NB4 (cell line): ENCODE results near the gene ACTRT2.

Experiments used
- DNase-seq: peaks from one replicate; pipeline ENCODE4 v3.0.0; 2010; ENCODE audit warnings: low read depth
- H3K4me3 ChIP-seq: one replicate; pipeline ENCODE4 v1.5.1; 2011; ENCODE audit warnings: mild to moderate bottlenecking, low read depth, low read length, moderate library complexity
- CTCF ChIP-seq: IDR thresholded peaks from one replicate; pipeline ENCODE4 v1.5.1; 2012; ENCODE audit warnings: low read depth, low read length
- MAX ChIP-seq: IDR thresholded peaks from 2 replicates; pipeline ENCODE4 v1.6.1; 2011; ENCODE audit warnings: low read depth, low read length
- MYC ChIP-seq: IDR thresholded peaks from 2 replicates; pipeline ENCODE4 v1.6.1; 2011; ENCODE audit warnings: low read depth, low read length
- POLR2A ChIP-seq: IDR thresholded peaks from 2 replicates; pipeline ENCODE4 v1.6.1; 2011; ENCODE audit warnings: mild to moderate bottlenecking; ENCODE audit not compliant: insufficient read length; ENCODE audit errors: extremely low read depth

ACTRT2 gene

GRCh38 chr1:3061566-3061965, 40.3 kb downstream of the ACTRT2 start:
- TF ChIP-seq CTCF, result no peak
- TF ChIP-seq MYC, result no peak
- TF ChIP-seq POLR2A, result no peak
- no peak for TF ChIP-seq MAX
- H3K4me3 ChIP-seq, result no peak overlapping the region
- DNase-seq, result no peak

- H3K4me3 ChIP-seq, result no peak overlapping the region
- DNase-seq, result no peak
- TF ChIP-seq MAX (no peak), POLR2A (no peak), CTCF (no peak), MYC (no peak)
These were observed 40.8 kb downstream of the ACTRT2 start for GRCh38 chr1:3061981-3062615.

- TF ChIP-seq POLR2A (no peak), CTCF (no peak), MAX (no peak), MYC (no peak)
- H3K4me3 ChIP-seq, result no peak overlapping the region
- no peak for DNase-seq
These were observed 41.5 kb downstream of the ACTRT2 start for GRCh38 chr1:3062616-3063378.

GRCh38 chr1:3063379-3064295, 42.4 kb downstream of the ACTRT2 start:
- TF ChIP-seq CTCF (no peak), POLR2A (no peak), MAX (no peak)
- no peak for DNase-seq
- H3K4me3 ChIP-seq, result no peak overlapping the region

GRCh38 chr1:3064296-3064850, 43.1 kb downstream of the ACTRT2 start:
- no peak overlapping the region for H3K4me3 ChIP-seq
- TF ChIP-seq CTCF (no peak), MYC (no peak), MAX (no peak), POLR2A (no peak)
- no peak for DNase-seq
